MM.1S (cell line): ENCODE measurements around the gene UQCRH.

ENCODE experiments used
- CTCF ChIP-seq: fragments of 300-600 bp; sonication (generic); IDR thresholded peaks from 2 replicates; pipeline ENCODE4 v1.5.1; 2016; ENCODE audit warnings: antibody characterized with exemption, low read length, mixed read lengths
- EZH2 ChIP-seq: fragments of 300-600 bp; sonication (generic); optimal IDR thresholded peaks from 2 replicates; pipeline ENCODE3; 2017; ENCODE audit warnings: low read depth, mild to moderate bottlenecking, antibody characterized with exemption, low read length, mixed read lengths
- EZH2phosphoT487 ChIP-seq: fragments of 300-600 bp; sonication (generic); IDR thresholded peaks from 2 replicates; pipeline ENCODE4 v1.6.1; 2018; ENCODE audit warnings: antibody characterized with exemption, low read length

- no peak for TF ChIP-seq CTCF
- no peak for TF ChIP-seq EZH2
- no peak for TF ChIP-seq EZH2phosphoT487
Measured at GRCh38 chr1:46309401-46310159, 6.1 kb downstream of the UQCRH start.
